Measurements from ENCODE around the gene CXCR2. TPM values are rescaled to one million over a fixed set of nuclear protein-coding genes. Genes with fewer than 3 reads are reported as not detected.

The CXCR2 gene
- total and polyA plus RNA-seq, 8 donors: 0.23 to 22.0 (median 0.27) TPM

- H3K9me3 ChIP-seq: peaks cover 0 to 20% of the 10 kb centered on the region in 2 donors
- no peaks in the 10 kb centered on the region for H3K36me3 ChIP-seq
- intact Hi-C loops (cut with DNase I): no loop called here
- no peaks in the 10 kb centered on the region for H3K27me3 ChIP-seq
- H3K27ac ChIP-seq: no peak overlapping the region
- H3K4me1 ChIP-seq: peaks cover 0 to 21% of the 10 kb centered on the region in 2 donors
- no peak for ATAC-seq
- no peak for TF ChIP-seq CTCF (IDR thresholded peaks at IDR 0.05)
- DNase-seq: no peak
- no peak overlapping the region for H3K4me3 ChIP-seq
Measured at GRCh38 chr2:218123986-218124385, 1.8 kb upstream of the CXCR2 start.

- intact Hi-C loops (cut with DNase I): no loop called here
- DNase-seq (peak in 2 of 4 donors; percentile 61 to 76), ATAC-seq (peak; percentile 46)
- H3K4me3 ChIP-seq: peak overlapping the region in 1 of 2 donors; percentile 28
- H3K27ac ChIP-seq: peak overlapping the region in 1 of 2 donors; percentile 87
- H3K27me3 ChIP-seq: no peaks in the 10 kb centered on the region
- H3K4me1 ChIP-seq: peaks cover 0 to 21% of the 10 kb centered on the region in 2 donors
- TF ChIP-seq CTCF (IDR thresholded peaks at IDR 0.05): no peak
- peaks cover 0 to 20% of the 10 kb centered on the region in 2 donors for H3K9me3 ChIP-seq
- H3K36me3 ChIP-seq: no peaks in the 10 kb centered on the region
Measured at GRCh38 chr2:218125095-218125494, 733 bp upstream of the CXCR2 start.

GRCh38 chr2:218127929-218128455 is 2.2 kb downstream of the CXCR2 start:
- Histone ChIP-seq H3K4me3 (peak overlapping the region in 1 of 2 donors; percentile 28), H3K4me1 (peaks cover 0 to 21% of the 10 kb centered on the region in 2 donors), H3K27ac (peak overlapping the region in 1 of 2 donors; percentile 87), H3K9me3 (peaks cover 0 to 3% of the 10 kb centered on the region in 2 donors), H3K36me3 (no peaks in the 10 kb centered on the region), H3K27me3 (no peaks in the 10 kb centered on the region)
- intact Hi-C loops (cut with DNase I): no loop called here
- DNase-seq (no peak), ATAC-seq (no peak)
- no peak for TF ChIP-seq CTCF (IDR thresholded peaks at IDR 0.05)

- ATAC-seq: no peak
- TF ChIP-seq CTCF (IDR thresholded peaks at IDR 0.05): no peak
- DNase-seq: no peak
- Histone ChIP-seq H3K4me1 (peaks cover 0 to 21% of the 10 kb centered on the region in 2 donors), H3K36me3 (no peaks in the 10 kb centered on the region), H3K27ac (peak overlapping the region in 1 of 2 donors; percentile 87), H3K9me3 (no peaks in the 10 kb centered on the region), H3K4me3 (peak overlapping the region in 1 of 2 donors; percentile 28), H3K27me3 (no peaks in the 10 kb centered on the region)
- intact Hi-C loops (cut with DNase I): no loop called here
Measured at GRCh38 chr2:218128781-218129457, 3.1 kb downstream of the CXCR2 start.

GRCh38 chr2:218129458-218130135 is 3.8 kb downstream of the CXCR2 start:
- intact Hi-C loops (cut with DNase I): no loop called here
- peak overlapping the region in 1 of 2 donors; percentile 28 for H3K4me3 ChIP-seq
- DNase-seq (peak in 1 of 4 donors; percentile 13), ATAC-seq (peak; percentile 24)
- no peaks in the 10 kb centered on the region for H3K9me3 ChIP-seq
- peak overlapping the region in 1 of 2 donors; percentile 87 for H3K27ac ChIP-seq
- H3K4me1 ChIP-seq: peaks cover 0 to 18% of the 10 kb centered on the region in 2 donors
- no peak for TF ChIP-seq CTCF (IDR thresholded peaks at IDR 0.05)
- H3K27me3 ChIP-seq: no peaks in the 10 kb centered on the region
- H3K36me3 ChIP-seq: no peaks in the 10 kb centered on the region

Data from left lung (tissue), 10 donors.